HFFc6 (cell line): ENCODE measurements around the gene CLVS2. TPM values are rescaled to one million over a fixed set of nuclear protein-coding genes. Genes with fewer than 3 reads are reported as not detected.

Source experiments
- DNase-seq: peaks from one replicate; pipeline ENCODE4 v3.0.0-alpha.2; 2018
- H3K27ac Mint-ChIP-seq: 2 replicates; pipeline ENCODE4 v1.8.0; 2020; ENCODE audit warnings: mild to moderate bottlenecking, mixed read lengths
- H3K27me3 Mint-ChIP-seq: 2 replicates; pipeline ENCODE4 v1.8.0; 2021; ENCODE audit warnings: mild to moderate bottlenecking, moderate library complexity, mixed read lengths; ENCODE audit not compliant: insufficient read depth
- H3K36me3 Mint-ChIP-seq: 2 replicates; pipeline ENCODE4 v1.8.0; 2021; ENCODE audit warnings: low read depth, mixed read lengths
- H3K4me1 Mint-ChIP-seq: 2 replicates; pipeline ENCODE4 v1.8.0; 2020; ENCODE audit warnings: low read depth, mixed read lengths
- H3K4me3 Mint-ChIP-seq: 2 replicates; pipeline ENCODE4 v1.8.0; 2020; ENCODE audit warnings: mild to moderate bottlenecking, moderate library complexity, mixed read lengths
- H3K9me3 Mint-ChIP-seq: 2 replicates; pipeline ENCODE4 v1.8.0; 2020; ENCODE audit warnings: mild to moderate bottlenecking, mixed read lengths
- total RNA-seq, 6 experiments: library from RNA; stranded (reverse); fragmentation: NEBNext Ultra II Directional; extraction: Animal tissue kit (Norgen Biotek cat#: 25700); gene quantifications; 2 replicates in 1 of 6; 3 replicates in 5 of 6; pipeline ENCODE4 v1.2.3, GENCODE V29; 2021
- TF ChIP-seq, protein P1 (sequence below): fragments of 200-600 bp; sonication (generic); IDR thresholded peaks from 2 replicates; pipeline ENCODE4 v1.5.0; 2021; ENCODE audit warnings: antibody characterized with exemption, mild to moderate bottlenecking

The CLVS2 gene
- total RNA-seq, 6 experiments from 2014 or later = not detected

- Mint-ChIP-seq H3K4me1 (no peaks in the 10 kb centered on the region), H3K27ac (no peak overlapping the region)
These were observed 68.0 kb downstream of the CLVS2 start for GRCh38 chr6:123064038-123064437.

DNA sequence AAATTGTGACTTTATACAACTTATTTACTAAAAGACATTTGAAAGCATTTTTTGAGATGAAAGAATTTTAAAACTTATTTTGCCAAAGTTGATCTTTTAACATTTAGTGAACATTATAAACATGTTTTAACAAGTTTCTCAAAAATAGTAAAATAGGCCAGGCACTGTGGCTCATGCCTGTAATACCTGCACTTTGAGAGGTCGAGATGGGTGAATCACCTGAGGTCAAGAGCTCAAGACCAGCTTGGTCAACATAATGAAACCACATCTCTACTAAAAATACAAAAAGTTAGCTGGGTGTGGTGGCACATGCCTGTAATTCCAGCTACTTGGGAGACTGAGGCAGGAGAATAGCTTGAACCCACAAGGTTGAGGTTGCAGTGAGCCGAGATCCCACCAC, 78.6 kb downstream of the CLVS2 start:
- no peak overlapping the region for H3K27ac Mint-ChIP-seq
- H3K27me3 Mint-ChIP-seq = no peaks in the 10 kb centered on the region
- no peaks in the 10 kb centered on the region for H3K4me1 Mint-ChIP-seq
- DNase-seq = no peak
- no peak overlapping the region for H3K4me3 Mint-ChIP-seq
- TF ChIP-seq, protein P1, sequence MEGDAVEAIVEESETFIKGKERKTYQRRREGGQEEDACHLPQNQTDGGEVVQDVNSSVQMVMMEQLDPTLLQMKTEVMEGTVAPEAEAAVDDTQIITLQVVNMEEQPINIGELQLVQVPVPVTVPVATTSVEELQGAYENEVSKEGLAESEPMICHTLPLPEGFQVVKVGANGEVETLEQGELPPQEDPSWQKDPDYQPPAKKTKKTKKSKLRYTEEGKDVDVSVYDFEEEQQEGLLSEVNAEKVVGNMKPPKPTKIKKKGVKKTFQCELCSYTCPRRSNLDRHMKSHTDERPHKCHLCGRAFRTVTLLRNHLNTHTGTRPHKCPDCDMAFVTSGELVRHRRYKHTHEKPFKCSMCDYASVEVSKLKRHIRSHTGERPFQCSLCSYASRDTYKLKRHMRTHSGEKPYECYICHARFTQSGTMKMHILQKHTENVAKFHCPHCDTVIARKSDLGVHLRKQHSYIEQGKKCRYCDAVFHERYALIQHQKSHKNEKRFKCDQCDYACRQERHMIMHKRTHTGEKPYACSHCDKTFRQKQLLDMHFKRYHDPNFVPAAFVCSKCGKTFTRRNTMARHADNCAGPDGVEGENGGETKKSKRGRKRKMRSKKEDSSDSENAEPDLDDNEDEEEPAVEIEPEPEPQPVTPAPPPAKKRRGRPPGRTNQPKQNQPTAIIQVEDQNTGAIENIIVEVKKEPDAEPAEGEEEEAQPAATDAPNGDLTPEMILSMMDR = no peak
- H3K9me3 Mint-ChIP-seq = peaks cover 19% of the 10 kb centered on the region
- H3K36me3 Mint-ChIP-seq = no peaks in the 10 kb centered on the region

More at GRCh38 chr6:123064038-123064437, 68.0 kb downstream of the CLVS2 start:
- H3K27me3 Mint-ChIP-seq = no peaks in the 10 kb centered on the region
- no peak for DNase-seq
- peaks cover 37% of the 10 kb centered on the region for H3K9me3 Mint-ChIP-seq
- no peak overlapping the region for H3K4me3 Mint-ChIP-seq
- TF ChIP-seq, protein P1 = no peak
- H3K36me3 Mint-ChIP-seq = no peaks in the 10 kb centered on the region

- H3K27me3 Mint-ChIP-seq = no peaks in the 10 kb centered on the region; the same call in 1 of the 2 replicates
- TF ChIP-seq, protein P1 = no peak
- DNase-seq = no peak
- H3K9me3 Mint-ChIP-seq = peaks cover 61% of the 10 kb centered on the region
- H3K27ac Mint-ChIP-seq = no peak overlapping the region
- H3K4me3 Mint-ChIP-seq = no peak overlapping the region
- H3K4me1 Mint-ChIP-seq = no peaks in the 10 kb centered on the region
- 0 out of 2 replicates have a peak, but pooled peaks cover 1% of the 10 kb centered on the region for H3K36me3 Mint-ChIP-seq
These were observed 89.4 kb downstream of the CLVS2 start for GRCh38 chr6:123085403-123085802.

- Mint-ChIP-seq H3K27me3 (no peaks in the 10 kb centered on the region; the same call in none of the 2 replicates), H3K9me3 (peaks cover 57% of the 10 kb centered on the region), H3K4me3 (no peak overlapping the region), H3K36me3 (0 out of 2 replicates have a peak, but pooled peaks cover 6% of the 10 kb centered on the region), H3K27ac (no peak overlapping the region), H3K4me1 (no peaks in the 10 kb centered on the region)
- TF ChIP-seq, protein P1 = no peak
- no peak for DNase-seq
These were observed 93.2 kb downstream of the CLVS2 start for GRCh38 chr6:123089226-123089625.

DNA sequence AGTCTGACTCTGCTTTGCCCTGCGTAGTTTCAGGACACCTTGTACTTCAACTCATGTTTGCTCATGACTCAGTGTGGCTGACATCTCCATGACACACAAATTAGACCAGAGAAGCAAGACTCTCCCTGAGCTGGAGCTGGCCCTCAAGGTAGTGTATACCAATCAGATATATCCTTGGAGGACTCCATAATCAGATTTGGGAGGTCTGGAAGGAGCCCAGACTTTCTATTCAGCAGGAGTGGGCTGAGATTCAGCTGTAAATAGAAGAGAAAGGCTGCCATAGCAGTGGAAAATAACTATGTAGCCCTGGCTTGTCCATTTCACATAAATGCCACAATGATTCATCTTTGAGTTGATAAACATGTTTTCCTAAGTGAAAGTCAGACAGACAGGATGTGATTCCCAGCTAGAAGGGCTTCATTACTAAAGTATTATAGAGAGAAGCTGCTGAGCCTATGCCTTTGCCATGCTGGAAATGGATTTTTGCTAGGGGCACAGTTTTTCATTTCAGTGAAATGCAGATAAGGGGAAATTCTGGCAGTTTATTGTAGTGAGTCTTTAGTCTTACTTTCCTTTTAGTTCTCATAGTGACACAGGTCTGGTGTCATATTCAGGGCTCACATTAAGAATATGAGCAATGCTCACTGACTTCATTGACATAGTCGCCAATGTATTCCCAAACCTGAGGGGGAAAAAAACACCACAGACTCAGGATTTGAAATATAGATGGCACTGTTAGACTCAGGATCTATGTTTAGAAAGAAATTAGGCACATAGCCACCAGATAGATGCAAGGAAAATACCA, 95.3 kb downstream of the CLVS2 start:
- TF ChIP-seq, protein P1 = no peak
- Mint-ChIP-seq H3K27me3 (no peaks in the 10 kb centered on the region; the same call in none of the 2 replicates), H3K27ac (no peak overlapping the region), H3K9me3 (peaks cover 57% of the 10 kb centered on the region), H3K4me3 (no peak overlapping the region), H3K36me3 (0 out of 2 replicates have a peak, but pooled peaks cover 6% of the 10 kb centered on the region), H3K4me1 (no peaks in the 10 kb centered on the region)
- DNase-seq = no peak
